Measurements from ENCODE around the gene BCL3. TPM values are rescaled to one million over a fixed set of nuclear protein-coding genes. Genes with fewer than 3 reads are reported as not detected.

Gene BCL3
- total and polyA plus RNA-seq, 2 of the 13 experiments (the other 11 are each of a cell fraction or from before 2014, with no cell fraction given), result 2.3 to 4.0 TPM

- TF ChIP-seq ZNF503 (CRISPR knock-in tag; IDR thresholded peaks at IDR 0.05), result peak; percentile 75; the same call in 1 of the 2 replicates
- TF ChIP-seq IKZF1 (IDR thresholded peaks at IDR 0.05), result no peak
- peak; percentile 42; the same call in 1 of the 2 replicates for TF ChIP-seq ZFY (CRISPR knock-in tag; IDR thresholded peaks at IDR 0.05)
- no peak for TF ChIP-seq GABPA (IDR thresholded peaks at IDR 0.05; ENCODE audit: low read depth, low read length)
- peak; percentile 74 for TF ChIP-seq GABPA (CRISPR knock-in tag; IDR thresholded peaks at IDR 0.05; ENCODE audit: low read depth)
- no peak for TF ChIP-seq ZNF34 (CRISPR knock-in tag; IDR thresholded peaks at IDR 0.05; ENCODE audit: borderline replicate concordance)
- TF ChIP-seq FOXA1 (IDR thresholded peaks at IDR 0.05), result peak; percentile 59; the same call in 1 of the 2 replicates
- peak; percentile 93 for TF ChIP-seq FOXA1 (CRISPR knock-in tag; IDR thresholded peaks at IDR 0.05)
- no peak for TF ChIP-seq ZNF598 (CRISPR knock-in tag; IDR thresholded peaks at IDR 0.05; ENCODE audit: borderline replicate concordance)
- TF ChIP-seq ZFP1 (CRISPR knock-in tag; IDR thresholded peaks at IDR 0.05), result peak; percentile 64; the same call in 1 of the 2 replicates
- no peak for TF ChIP-seq SNRNP70 (IDR thresholded peaks at IDR 0.05; ENCODE audit: low read depth, low read length)
- TF ChIP-seq HNF4G (IDR thresholded peaks at IDR 0.05; ENCODE audit: borderline replicate concordance, low read depth, low read length), result peak; percentile 47; the same call in 1 of the 2 replicates
- no peak; the same call in 1 of the 2 replicates for TF ChIP-seq HNF4G (CRISPR knock-in tag; IDR thresholded peaks at IDR 0.05; ENCODE audit: borderline replicate concordance, low read depth)
- TF ChIP-seq MEIS2 (CRISPR knock-in tag; IDR thresholded peaks at IDR 0.05), result 0 out of 2 replicates have a peak, but pooled peaks have one; percentile 35
- no peak for TF ChIP-seq ZNF547 (CRISPR knock-in tag; IDR thresholded peaks at IDR 0.05)
- peak; percentile 72; the same call in 1 of the 2 replicates for TF ChIP-seq ZKSCAN8 (CRISPR knock-in tag; IDR thresholded peaks at IDR 0.05; ENCODE audit: borderline replicate concordance)
- no peak for TF ChIP-seq ZNF441 (CRISPR knock-in tag; IDR thresholded peaks at IDR 0.05; ENCODE audit: borderline replicate concordance)
- TF ChIP-seq ZC3H4 (CRISPR knock-in tag; IDR thresholded peaks at IDR 0.05; ENCODE audit: borderline replicate concordance), result no peak
- TF ChIP-seq ZNF777 (CRISPR knock-in tag; IDR thresholded peaks at IDR 0.05), result no peak
- no peak for TF ChIP-seq ZNF329 (CRISPR knock-in tag; IDR thresholded peaks at IDR 0.05; ENCODE audit: low read depth)
- TF ChIP-seq ZFP36 (IDR thresholded peaks at IDR 0.05; ENCODE audit: borderline replicate concordance, low read depth, low read length, partially characterized antibody), result no peak
- no peak for TF ChIP-seq NONO (IDR thresholded peaks at IDR 0.05)
- TF ChIP-seq NONO (CRISPR knock-in tag; conservative IDR thresholded peaks at IDR 0.05), result peak; percentile 54; the same call in 1 of the 2 replicates
- TF ChIP-seq ZBTB26 (CRISPR knock-in tag; IDR thresholded peaks at IDR 0.05; ENCODE audit: borderline replicate concordance), result no peak
- TF ChIP-seq TOE1 (CRISPR knock-in tag; IDR thresholded peaks at IDR 0.05), result no peak
- no peak for TF ChIP-seq BORCS8-MEF2B (CRISPR knock-in tag; IDR thresholded peaks at IDR 0.05)
- TF ChIP-seq ZNF292 (CRISPR knock-in tag; IDR thresholded peaks at IDR 0.05; ENCODE audit: borderline replicate concordance, low read depth), result peak; percentile 53; the same call in 1 of the 2 replicates
- TF ChIP-seq ZNF564 (CRISPR knock-in tag; IDR thresholded peaks at IDR 0.05), result no peak
- no peak for TF ChIP-seq ZNF589 (CRISPR knock-in tag; conservative IDR thresholded peaks at IDR 0.05)
- TF ChIP-seq ZNF710 (CRISPR knock-in tag; IDR thresholded peaks at IDR 0.05; ENCODE audit: borderline replicate concordance), result peak; percentile 51; the same call in 1 of the 2 replicates
These were observed 48.2 kb downstream of the BCL3 start (continued) for GRCh38 chr19:44796701-44797115.
